HG02588 (cell line): Measurements from ENCODE around the gene MBD2.
"Not testable (repeated sequence)": the region's sequence is repeated elsewhere in the genome, so short reads cannot be mapped to it uniquely, and the experiment has no call there.

Experiments used
- ATAC-seq: cut with Tn5 transposase; IDR thresholded peaks from one replicate; pipeline ENCODE4 v1.9.1; 2021; ENCODE audit warnings: mild to moderate bottlenecking, moderate library complexity; ENCODE audit not compliant: unreplicated experiment

MBD2 gene, protein sequence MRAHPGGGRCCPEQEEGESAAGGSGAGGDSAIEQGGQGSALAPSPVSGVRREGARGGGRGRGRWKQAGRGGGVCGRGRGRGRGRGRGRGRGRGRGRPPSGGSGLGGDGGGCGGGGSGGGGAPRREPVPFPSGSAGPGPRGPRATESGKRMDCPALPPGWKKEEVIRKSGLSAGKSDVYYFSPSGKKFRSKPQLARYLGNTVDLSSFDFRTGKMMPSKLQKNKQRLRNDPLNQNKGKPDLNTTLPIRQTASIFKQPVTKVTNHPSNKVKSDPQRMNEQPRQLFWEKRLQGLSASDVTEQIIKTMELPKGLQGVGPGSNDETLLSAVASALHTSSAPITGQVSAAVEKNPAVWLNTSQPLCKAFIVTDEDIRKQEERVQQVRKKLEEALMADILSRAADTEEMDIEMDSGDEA

DNA sequence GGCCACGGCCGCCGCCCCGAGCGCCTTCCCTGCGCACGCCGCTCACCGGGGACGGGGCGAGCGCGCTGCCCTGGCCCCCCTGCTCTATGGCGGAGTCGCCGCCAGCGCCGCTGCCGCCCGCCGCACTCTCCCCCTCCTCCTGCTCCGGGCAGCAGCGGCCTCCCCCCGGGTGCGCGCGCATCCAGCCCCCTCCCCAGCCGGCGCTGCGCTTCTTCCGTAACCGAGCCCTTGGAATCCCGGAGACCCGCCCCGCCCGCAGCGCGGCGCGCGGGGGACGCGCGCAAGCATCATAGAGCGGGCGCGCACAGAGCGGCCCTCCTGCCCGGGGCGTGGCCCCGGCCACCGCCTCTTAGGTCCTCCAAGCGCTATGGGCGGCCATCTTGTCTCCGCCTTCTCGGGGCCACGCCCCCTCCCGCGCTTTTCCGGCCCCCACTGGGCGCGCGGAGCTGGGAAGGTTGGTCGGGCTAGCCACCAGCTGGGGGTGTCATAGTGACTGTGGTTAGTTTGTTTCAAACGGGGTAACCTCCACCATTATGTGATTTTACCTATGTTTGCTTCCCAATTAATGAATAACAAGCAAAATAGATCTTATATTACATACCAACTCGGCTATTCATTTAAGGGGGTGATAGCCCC, at the start of gene MBD2:
MBD2 (minus strand) TSS at position 291 of the 636 bp plus-strand sequence; CDS start at position 181, 110 bp downstream.
- peak; percentile 87 for ATAC-seq

DNA sequence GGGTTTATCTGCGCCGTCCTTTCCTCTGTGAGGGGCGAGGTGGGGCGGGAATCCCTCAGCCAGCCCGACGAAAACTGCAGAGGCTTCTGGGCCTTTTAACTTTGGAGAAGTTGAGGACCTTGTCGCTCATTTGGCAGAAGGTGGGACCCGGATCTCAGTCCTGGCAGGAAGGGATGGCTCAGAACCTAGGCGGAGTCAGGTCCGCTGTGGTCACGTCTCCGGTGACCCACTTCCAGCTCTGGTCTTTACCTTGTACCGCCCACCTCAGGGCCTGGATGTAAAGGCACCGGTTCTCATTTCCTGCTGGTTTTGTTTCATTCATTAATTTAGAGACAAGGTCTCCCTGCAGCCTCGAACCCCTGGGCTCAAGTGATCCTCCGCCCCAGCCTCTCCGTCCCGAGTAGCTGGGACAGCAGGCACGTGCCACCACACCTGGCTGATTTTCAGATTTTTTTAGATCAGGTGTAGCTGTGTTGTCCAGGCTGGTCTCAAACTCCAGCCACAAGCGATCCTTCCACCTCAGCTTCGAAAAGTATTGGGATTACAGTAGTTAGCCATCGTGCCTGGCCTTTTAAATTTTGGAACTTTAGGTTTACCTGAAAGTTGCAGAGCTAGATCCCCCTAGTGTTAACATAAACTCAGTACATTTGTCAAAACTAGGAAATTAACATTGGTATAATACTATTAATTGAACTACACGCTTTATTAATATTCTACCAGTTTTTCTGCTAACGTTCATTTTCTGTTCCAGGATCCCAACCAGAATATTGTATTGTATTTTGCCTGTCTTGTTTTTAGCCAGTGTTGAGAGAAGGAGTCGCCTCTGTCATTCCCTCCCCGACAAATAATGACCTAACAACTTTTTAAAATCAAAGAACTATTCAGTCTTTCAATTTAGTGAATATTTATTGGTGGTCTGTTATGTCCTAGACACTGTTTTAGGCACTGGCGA, 45.7 kb upstream of the MBD2 start:
- ATAC-seq: peak; percentile 38

DNA sequence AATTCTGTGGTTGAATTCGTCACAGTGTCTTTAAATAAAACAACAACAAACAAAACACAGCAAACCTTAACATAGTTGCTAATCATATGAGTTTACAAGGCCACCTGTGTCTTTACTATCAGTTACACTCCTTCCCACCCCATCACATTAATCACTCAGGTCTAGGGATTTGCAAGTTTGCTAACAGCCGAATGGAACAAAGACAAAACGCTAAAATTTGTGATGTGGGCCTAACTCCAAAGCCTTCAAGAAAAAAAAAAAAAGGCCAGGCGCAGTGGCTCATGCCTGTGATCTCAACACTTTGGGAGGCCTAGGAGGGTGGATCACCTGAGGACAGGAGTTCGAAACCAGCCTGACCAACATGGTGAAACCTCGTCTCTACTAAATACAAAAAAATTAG, 44.3 kb upstream of the MBD2 start:
- ATAC-seq: no peak

DNA sequence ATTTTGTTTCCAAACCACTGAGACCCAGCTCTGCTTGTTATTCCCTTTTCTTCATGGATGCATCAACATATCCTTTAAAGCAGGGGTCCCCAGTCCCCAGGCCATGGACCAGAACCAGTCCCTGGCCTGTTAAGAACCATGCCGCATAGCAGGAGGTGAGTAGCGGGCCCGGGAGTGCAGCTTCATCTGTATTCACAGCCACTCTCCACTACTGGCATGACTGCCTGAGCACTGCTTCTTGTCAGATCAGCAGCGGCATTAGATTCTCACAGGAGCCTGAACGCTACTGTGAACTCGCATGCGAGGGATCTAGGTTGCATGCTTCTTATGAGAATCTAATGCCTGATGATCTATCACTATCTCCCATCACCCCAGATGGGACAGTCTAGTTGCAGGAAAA, 43.2 kb upstream of the MBD2 start:
- ATAC-seq: no peak

DNA sequence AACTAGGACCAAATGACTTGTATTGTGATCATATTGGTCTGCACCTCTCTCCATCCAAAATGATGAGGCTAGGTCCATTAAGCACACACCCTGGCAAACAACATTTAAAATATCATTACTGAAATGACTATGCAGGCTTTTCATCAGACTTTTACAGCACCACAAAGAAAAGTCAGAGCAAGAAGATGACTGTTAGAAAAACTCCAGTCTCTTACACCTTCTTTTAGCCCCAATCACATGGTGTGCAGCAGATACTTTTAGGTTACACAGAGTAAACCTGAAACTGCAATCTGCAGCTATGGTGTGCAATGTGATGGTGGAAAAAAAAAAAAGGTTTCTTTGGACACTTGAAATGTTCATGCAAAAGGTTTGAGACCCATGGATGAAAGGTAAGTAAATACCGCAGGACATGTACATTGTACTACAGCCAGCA, 39.5 kb upstream of the MBD2 start:
- peak; percentile 78 for ATAC-seq

DNA sequence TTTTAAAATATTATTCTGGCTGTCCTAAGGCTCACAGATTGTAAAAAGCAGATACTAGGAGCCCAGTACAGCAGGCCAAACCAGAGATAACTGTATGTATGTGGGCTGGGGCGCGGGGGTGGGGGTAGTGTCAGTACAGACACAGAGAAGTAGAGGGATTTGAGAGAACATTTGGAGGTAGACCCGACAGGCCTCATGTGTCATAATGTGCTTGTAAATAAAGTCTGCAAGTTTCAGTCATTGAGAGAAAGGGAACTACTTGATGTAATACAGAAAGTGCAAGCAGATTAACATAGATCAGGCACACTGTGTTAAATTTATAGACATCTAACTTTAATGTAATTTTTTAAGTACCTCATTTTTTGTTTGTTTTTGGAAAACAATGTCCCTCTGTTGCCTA, 37.4 kb upstream of the MBD2 start:
- ATAC-seq: peak; percentile 73

DNA sequence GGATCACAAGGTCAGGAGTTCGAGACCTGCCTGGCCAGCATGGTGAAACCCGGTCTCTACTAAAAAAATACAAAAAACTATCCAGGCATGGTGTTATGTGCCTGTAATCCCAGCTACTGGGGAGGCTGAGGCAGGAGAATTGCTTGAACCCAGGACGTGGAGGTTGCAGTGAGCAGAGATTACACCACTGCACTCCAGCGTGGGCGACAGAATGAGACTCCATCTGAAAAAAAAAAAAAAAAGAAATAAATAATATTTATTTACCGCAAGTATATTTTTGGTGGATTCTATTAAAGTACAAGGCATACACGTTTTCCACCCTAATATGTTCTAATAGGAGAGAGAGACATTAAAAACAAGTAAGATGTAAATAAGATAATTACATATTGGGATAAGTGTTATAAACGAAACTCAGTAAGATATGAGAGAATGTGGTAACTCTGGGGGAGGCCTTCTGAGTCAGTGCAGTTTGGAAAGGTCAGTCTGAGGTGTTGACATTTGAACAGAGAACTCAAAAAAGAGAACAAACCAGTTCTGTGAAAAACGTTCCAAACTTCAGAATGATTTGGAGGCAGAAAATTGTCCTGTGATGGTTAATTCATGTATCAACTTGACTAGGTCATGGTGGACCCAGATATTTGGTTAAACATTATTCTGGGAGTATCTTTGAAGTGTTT, 36.1 kb upstream of the MBD2 start:
- ATAC-seq: no peak

DNA sequence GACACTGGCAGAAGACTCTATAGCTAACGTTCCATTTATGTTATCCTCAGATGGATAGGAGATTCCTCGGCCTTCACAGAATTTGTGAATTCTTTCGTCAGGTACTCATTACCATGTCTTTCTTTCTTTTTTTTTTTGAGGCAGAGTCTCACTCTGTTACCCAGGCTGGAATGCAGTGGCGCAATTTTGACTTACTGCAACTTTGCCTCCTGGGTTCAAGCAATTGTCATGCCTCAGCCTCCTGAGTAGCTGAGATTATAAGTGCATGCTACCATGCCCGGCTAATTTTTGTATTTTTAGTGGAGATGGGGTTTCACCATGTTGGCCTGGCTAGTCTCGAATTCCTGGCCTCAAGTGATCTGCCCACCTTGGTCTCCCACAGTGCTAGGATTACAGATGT, 33.3 kb upstream of the MBD2 start:
- ATAC-seq: not testable (repeated sequence)

DNA sequence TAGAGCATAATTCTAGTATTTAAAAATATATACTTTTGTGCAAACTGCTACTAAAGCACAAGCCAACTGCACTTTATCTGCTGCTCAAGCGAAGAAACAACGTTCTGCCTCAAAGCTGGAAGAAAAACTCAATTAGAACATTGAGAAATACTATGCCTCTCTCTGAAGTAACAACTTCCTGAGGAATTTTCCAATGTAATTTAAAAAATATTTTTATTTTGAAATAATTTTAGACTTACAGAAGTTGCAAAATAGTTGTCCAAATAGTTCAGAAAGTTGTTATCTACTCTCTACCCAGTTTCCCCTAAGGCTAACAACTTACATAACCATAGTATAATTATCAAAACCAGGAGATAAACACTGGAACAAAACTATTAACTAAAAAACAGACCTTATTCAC, 32.5 kb upstream of the MBD2 start:
- no peak for ATAC-seq

DNA sequence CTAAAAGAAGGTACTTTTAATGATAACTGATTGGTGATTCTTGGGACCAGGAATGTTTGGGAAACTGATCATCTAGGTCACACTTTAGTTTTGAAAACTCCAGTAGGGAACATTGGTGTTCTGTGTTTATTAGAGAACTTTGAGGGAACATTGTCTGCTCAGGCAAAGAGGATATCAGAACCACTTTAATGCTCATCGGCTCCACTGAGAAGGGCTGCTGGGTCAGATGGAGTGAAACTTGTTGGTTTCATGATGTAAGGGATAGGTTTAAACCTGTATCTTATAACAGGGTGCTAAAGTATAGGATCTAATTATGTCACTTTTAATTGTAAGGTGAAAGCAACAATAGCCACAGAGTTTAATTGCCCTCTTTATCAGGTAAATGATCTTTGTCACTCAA, 30.7 kb upstream of the MBD2 start:
- ATAC-seq: no peak

DNA sequence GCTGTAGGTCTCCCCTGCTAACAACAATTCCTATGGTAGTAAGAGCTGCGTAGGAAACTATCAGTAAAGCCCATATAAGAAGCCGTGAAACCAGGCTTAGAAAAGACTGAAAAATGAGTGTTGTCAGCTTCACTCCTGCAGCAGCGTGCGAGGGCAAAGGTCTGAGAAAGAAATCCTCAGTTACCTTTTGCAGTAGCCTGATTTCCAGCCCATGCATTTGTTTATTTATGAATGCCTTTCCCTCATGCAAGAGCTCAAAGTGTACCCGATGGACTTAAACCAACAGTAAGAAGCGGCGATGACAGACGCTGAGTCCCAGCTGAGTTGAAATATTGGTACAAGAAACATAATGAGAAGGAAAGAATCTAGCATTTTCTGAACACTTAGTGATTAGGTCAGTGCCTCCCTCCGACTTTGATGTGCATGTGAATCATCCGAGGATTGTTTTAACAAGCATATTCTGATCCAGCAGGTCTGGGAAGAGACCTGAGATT, 29.8 kb upstream of the MBD2 start:
- no peak for ATAC-seq

DNA sequence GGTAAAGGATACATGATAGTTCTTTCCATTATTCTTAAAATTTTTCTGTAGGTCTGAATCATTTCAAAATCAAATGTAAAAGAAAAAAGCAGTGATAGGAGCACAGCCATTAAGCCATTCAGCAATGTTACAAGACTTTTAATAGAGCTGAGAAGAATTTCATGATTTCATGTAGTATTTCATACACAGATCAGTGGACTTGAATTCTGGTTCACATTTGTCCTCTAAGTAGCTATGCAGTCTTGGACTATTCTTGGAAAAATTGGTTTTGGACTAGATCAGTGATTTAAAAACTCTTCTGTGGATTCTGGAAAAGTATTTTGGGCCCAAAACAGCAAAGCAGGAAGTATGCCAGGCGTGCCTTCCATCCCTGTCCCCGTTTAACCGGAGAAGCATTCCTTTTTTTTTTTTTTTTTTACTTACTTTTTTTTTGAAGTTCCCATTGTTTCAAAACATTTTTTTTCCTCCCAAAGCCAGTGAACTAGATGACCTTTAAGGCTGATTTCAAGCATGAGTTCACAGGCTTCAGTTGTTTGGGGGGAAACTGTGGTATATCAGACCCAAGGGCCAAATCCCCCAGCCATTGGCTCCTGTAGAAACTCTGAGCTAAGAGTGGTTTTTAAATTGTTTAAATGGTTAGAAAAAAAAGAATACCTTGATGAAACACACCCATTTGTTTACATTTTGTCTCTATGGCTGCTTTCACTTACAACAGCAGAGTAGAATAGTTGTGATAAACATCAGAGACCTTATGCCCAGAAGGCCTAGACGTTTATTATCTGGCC, 27.3 kb upstream of the MBD2 start:
- ATAC-seq: no peak

DNA sequence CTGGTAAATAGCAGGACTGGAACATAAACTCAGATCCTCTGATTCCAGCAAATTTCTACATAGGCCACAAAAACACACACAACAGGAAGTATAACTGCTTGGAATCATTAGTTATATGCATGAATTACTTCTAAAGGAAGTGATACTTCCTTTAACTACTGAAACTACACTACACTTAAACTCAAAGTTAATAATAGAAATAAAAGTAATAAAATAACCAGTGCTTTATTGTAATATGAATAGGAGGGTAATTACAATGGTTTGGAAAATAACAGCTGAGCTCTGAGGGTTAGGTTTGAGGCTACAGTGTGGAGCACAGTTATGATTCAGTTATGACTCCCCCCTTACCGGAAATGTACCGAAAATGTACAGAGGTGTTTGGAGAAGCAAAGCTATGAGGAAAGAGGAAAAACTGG, 26.4 kb upstream of the MBD2 start:
- ATAC-seq: peak; percentile 64

DNA sequence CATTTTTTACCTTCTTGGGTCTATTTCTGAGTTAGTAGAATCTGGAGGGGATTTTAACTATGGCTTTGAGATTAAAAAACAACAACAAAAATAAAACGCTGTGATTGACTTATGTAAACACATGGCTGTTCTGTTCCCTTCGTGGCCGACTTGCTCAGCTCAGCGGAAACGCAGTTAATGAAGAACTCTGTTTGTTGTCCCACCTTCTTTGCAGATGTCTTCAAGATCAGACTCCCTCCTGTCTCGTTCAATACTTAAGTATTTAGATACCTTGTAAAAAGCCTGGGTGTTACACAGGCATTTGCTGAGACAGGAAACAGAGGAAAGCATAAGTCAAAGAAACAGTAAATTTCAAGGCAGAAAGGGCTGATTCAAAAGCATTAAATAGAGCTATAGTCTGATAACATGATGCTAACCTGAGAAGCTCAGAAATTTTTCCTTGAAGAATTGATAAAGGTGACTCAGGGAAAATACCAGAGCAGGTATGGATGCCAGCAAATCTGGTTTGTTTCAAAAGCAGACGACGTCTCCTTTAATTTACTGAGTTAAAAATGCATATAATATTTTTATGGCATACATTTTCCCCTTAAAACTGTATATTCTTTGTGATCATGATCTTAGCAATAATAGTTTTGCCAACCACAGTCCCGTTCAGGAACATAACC, 23.2 kb upstream of the MBD2 start:
- ATAC-seq: no peak

DNA sequence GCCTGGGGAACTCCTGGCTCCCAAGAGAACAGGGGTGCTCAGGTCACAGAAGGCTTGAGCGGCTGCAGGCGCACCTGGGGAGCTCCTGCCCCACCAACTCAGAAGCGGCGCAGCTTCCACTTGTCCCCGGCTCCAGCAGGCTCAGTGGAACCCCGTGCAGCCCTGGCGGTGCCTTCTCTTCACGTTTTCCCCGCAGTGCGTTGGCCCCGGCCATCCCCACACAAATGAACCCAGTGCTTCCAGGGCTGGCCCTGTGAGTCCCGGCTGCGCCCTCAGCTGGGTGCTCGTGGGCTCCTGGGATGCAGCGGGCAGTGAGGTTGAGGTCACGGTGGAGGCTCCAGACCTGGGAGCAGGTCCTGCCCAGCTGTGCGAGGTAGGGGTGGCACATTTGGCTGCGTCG, 17.9 kb upstream of the MBD2 start:
- no peak for ATAC-seq

DNA sequence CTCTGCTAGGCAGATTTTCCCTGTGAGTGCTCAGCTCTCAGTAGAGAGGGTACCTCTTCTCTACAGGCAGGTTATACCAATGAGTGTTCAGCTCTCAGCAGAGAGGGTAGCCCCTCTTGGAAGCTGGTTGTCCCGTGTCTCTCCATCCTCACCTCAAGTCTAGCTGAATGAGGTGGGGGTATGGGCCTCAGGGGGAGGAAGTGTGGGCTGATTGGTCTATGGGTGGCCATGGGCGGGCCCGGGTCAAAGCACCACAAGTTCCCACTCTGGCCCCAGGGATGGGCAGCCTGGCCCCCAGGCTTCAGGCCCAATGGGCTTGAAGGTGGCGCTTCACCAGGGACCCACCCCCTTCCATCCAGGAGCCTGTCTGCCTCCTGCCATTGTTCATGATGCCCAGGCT, 17.0 kb upstream of the MBD2 start:
- no peak for ATAC-seq

DNA sequence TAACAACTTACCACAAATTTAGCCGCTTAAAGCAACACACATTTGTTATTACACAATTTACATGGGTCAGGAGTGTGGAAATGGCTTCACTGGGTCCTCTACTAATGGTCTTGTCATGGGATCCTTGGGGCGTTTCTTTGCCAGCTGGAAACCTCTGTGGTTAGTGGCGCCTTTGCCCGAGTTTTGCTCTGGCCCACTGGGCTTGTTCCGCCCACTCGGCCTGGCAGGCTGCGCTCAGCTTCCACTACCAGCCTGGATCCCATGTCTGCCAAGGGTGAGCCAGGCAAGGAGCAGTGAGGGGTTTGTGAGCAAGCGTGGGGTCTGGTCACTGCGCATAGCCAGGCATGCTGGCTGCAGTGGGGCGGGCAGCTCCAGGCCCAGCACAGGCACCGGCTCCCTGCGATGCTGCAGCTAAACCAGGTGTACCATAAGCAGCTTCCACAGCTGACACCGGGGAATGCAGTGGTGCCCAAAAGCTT, 16.2 kb upstream of the MBD2 start:
- ATAC-seq: no peak

DNA sequence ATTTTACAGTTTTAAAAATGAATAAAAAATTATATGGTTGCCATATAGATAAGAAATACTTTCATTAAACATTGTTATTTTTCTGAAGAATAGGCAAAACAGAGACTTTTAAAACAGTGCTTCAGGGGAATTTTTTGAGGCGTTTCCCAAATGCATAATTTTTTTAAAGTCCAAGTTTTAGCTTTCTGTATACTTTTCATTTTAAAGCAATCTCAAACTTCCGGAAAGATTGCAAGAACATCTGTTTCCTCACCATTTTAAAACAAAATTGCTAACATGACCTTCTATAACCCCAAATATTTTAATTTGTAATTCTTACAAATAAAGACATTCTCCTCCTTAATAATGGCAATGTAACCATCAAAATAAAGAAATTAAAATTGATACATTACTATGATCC, 15.1 kb upstream of the MBD2 start:
- no peak for ATAC-seq

DNA sequence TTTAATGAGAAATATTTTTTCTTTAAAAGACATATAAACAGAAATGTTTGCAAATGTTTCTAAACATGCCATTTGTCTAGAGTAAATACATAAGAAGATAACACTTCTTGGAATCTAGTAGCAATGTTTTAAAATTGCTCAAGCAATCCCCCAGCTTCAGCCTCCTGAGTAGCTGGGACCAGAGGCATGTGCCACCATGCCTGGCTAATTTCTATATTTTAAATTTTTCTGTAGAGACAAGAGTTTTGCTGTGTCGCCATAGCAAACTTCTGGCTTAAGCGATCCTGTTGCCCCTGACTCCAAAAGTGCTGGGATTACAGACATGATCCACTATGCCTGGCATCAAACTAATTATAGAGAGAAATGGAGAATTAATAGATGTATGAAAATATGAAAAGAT, 14.6 kb upstream of the MBD2 start:
- ATAC-seq: no peak
